Neuronal stem cell (in vitro differentiated cells): ENCODE results near the gene MAPK13.

ENCODE experiments used
- DNase-seq: peaks from one replicate; pipeline ENCODE4 v3.0.0-alpha.2; 2013; ENCODE audit warnings: low spot score
- H2AFZ ChIP-seq: one replicate; pipeline ENCODE4 v1.6.1; 2013; ENCODE audit warnings: mild to moderate bottlenecking, low read length, inconsistent platforms
- H2AK5ac ChIP-seq: 2 replicates; pipeline ENCODE4 v1.6.1; 2013; ENCODE audit warnings: low read depth, mild to moderate bottlenecking, inconsistent platforms, low read length, moderate library complexity, mixed read lengths
- H2BK120ac ChIP-seq: 2 replicates; pipeline ENCODE4 v1.6.1; 2013; ENCODE audit warnings: low read depth, mild to moderate bottlenecking, inconsistent platforms, low read length, moderate library complexity, mixed read lengths
- H2BK12ac ChIP-seq: one replicate; pipeline ENCODE4 v1.6.1; 2013; ENCODE audit warnings: low read length, inconsistent platforms
- H2BK15ac ChIP-seq: 2 replicates; pipeline ENCODE4 v1.6.1; 2013; ENCODE audit warnings: mild to moderate bottlenecking, low read length, inconsistent platforms, mixed read lengths
- H2BK5ac ChIP-seq: one replicate; pipeline ENCODE4 v1.6.1; 2013; ENCODE audit warnings: inconsistent platforms, mild to moderate bottlenecking, low read length, moderate library complexity
- H3K14ac ChIP-seq: one replicate; pipeline ENCODE4 v1.6.1; 2013; ENCODE audit warnings: low read length, inconsistent platforms
- H3K18ac ChIP-seq: 2 replicates; pipeline ENCODE4 v1.6.1; 2013; ENCODE audit warnings: low read length, inconsistent platforms
- H3K23ac ChIP-seq: 2 replicates; pipeline ENCODE4 v1.6.1; 2013; ENCODE audit warnings: low read depth, mild to moderate bottlenecking, mixed read lengths, low read length, inconsistent platforms; ENCODE audit not compliant: poor library complexity
- H3K27ac ChIP-seq: replicated peaks from 3 replicates; pipeline ENCODE4 v1.5.1; 2013; ENCODE audit warnings: low read length, inconsistent platforms
- H3K27me3 ChIP-seq, 3 experiments: 2 replicates each; pipeline ENCODE4 v1.6.1; 2013; ENCODE audit warnings: low read length in 3 of 3, mild to moderate bottlenecking in 2 of 3, inconsistent platforms in 1 of 3, low read depth in 1 of 3, mixed read lengths in 1 of 3, moderate library complexity in 1 of 3; ENCODE audit not compliant: control insufficient read depth in 3 of 3, insufficient read depth in 3 of 3
- H3K36me3 ChIP-seq, 2 donors: replicated peaks in 1 of 2; 2 replicates each; pipeline ENCODE4 v1.6.1; 2013; ENCODE audit warnings: low read length in 2 of 2; ENCODE audit not compliant: control insufficient read depth in 2 of 2, insufficient read depth in 2 of 2
- H3K4ac ChIP-seq: 2 replicates; pipeline ENCODE4 v1.6.1; 2013; ENCODE audit warnings: inconsistent platforms, mild to moderate bottlenecking, low read length, moderate library complexity
- H3K4me1 ChIP-seq, 2 donors: 1 replicate in 1 of 2; 2 replicates in 1 of 2; pipeline ENCODE4 v1.6.1; 2013; ENCODE audit warnings: low read length in 2 of 2, low read depth in 1 of 2; ENCODE audit not compliant: control insufficient read depth in 2 of 2, insufficient read depth in 1 of 2
- H3K4me2 ChIP-seq: one replicate; pipeline ENCODE4 v1.6.1; 2013; ENCODE audit warnings: mild to moderate bottlenecking, low read length, inconsistent platforms; ENCODE audit not compliant: insufficient read depth, poor library complexity, severe bottlenecking
- H3K4me3 ChIP-seq, 2 donors: 2 replicates each; pipeline ENCODE4 v1.5.1; 2013; ENCODE audit warnings: low read length in 2 of 2, mild to moderate bottlenecking in 2 of 2, inconsistent platforms in 1 of 2, moderate library complexity in 1 of 2
- H3K79me1 ChIP-seq: one replicate; pipeline ENCODE4 v1.6.1; 2013; ENCODE audit warnings: low read depth, mild to moderate bottlenecking, inconsistent platforms, low read length, moderate library complexity
- H3K9ac ChIP-seq: one replicate; pipeline ENCODE4 v1.6.1; 2013; ENCODE audit warnings: mild to moderate bottlenecking, low read depth, low read length, inconsistent platforms; ENCODE audit not compliant: poor library complexity
- H3K9me3 ChIP-seq, 2 donors: replicated peaks in 1 of 2; 2 replicates each; pipeline versions ENCODE3 to v1.6.1; 2013; ENCODE audit warnings: low read length in 2 of 2, mild to moderate bottlenecking in 2 of 2, inconsistent platforms in 1 of 2, low read depth in 1 of 2, mixed read lengths in 1 of 2, moderate library complexity in 1 of 2; ENCODE audit not compliant: control insufficient read depth in 2 of 2, insufficient read depth in 1 of 2
- H4K8ac ChIP-seq: one replicate; pipeline ENCODE4 v1.6.1; 2013; ENCODE audit warnings: low read depth, mild to moderate bottlenecking, inconsistent platforms, low read length, moderate library complexity
- H4K91ac ChIP-seq: one replicate; pipeline ENCODE4 v1.6.1; 2013; ENCODE audit warnings: low read length, low read depth, mild to moderate bottlenecking, inconsistent platforms; ENCODE audit not compliant: poor library complexity
- WGBS, 2 donors: extraction: QIAGEN DNeasy Blood & Tissue Kit; methylation state at CpG; one replicate each; pipeline ENCODE4 v1.1.7; 2013; ENCODE audit warnings: missing lambda C conversion rate in 2 of 2, mixed read lengths in 1 of 2; ENCODE audit not compliant: insufficient read length in 2 of 2, insufficient replicate concordance in 1 of 2; ENCODE audit errors: extremely low coverage in 2 of 2; 5-methylcytosine and 5-hydroxymethylcytosine counted together

MAPK13 gene

DNA sequence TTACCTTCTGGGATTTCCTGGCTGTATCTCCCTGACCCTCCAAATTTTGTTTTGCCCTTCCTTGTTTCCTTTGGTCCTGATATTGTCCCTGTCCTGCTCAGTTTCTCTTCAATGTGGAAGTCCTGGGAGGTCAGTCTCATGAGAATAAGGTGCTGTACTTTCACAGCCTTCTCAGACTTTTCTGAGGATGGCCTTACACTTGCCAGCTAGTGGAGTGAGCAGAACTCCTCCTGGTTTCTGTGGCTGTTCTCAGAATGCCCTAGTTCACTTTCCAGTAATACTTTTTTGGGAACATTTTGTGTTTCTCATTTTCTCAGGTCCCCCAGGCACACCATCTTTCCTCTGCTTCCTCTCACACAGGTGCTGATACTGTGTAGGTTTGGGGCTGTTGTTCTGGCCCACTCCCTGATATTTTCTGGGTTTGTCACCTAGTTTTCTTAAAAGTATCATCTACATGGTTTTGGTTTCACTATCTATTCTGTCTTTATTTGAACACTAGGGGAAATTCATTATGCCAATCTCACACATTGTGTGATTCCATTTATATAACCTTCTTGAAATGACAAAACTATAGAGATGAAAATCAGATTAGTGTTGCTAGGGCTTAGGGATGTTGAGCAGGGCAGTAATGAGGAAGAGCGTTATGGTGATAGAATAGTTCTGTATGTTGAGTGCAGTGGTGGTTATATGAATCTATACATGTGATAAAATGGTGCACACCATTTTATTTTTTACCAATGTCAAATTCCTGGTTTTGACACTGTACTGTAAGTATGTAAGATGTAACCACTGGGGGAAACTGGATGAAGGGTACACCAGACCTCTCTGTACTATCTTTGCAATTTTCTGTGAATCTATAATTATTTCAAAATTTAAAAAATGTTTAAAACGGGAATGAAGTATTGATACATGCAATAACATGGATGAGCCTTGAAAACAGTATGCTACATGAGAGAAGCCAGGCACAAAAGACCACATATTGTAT is 39.0 kb downstream of the MAPK13 start:
- H2AK5ac ChIP-seq, result no peak overlapping the region
- no peak for DNase-seq
- H3K18ac ChIP-seq, result no peak overlapping the region
- H2BK15ac ChIP-seq, result no peak overlapping the region
- no peaks in the 10 kb centered on the region for H3K27me3 ChIP-seq
- H4K91ac ChIP-seq, result no peak overlapping the region
- H3K9me3 ChIP-seq, result no peaks in the 10 kb centered on the region
- H4K8ac ChIP-seq, result no peak overlapping the region
- no peak overlapping the region for H3K4me2 ChIP-seq
- no peak overlapping the region for H3K27ac ChIP-seq
- H3K36me3 ChIP-seq, result no peaks in the 10 kb centered on the region
- H3K23ac ChIP-seq, result no peak overlapping the region
- H3K14ac ChIP-seq, result no peak overlapping the region
- H3K79me1 ChIP-seq, result no peaks in the 10 kb centered on the region
- WGBS, 2 donors, result 100% methylated on average over 1 of the region's 2 CpGs; no CpG with 5 or more reads in 1 of the 2 donors
- H2BK120ac ChIP-seq, result no peak overlapping the region
- no peak overlapping the region for H3K4ac ChIP-seq
- no peak overlapping the region for H3K4me3 ChIP-seq
- H2BK5ac ChIP-seq, result no peak overlapping the region
- H2BK12ac ChIP-seq, result no peak overlapping the region
- no peak overlapping the region for H2AFZ ChIP-seq
- H3K9ac ChIP-seq, result no peak overlapping the region
- H3K4me1 ChIP-seq, result no peaks in the 10 kb centered on the region

DNA sequence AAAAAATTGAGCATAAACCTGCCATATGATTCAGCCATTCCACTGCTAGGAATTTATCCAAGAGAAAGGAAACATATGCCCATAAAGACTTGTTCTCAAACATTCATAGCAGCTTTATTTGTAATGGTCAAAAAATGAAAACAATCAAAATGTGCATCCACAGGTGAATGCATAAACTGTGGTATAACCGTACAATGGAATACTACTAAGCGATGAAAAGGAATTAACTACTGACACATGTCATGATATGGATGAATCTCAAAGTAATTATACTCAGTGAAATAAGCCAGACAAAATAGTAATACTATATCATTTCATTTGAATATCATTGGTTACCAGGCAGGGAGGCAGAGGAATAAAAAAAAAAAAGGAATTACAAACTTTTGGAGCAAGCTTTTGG is 40.4 kb downstream of the MAPK13 start:
- H3K14ac ChIP-seq, result no peak overlapping the region
- H3K4me2 ChIP-seq, result no peak overlapping the region
- WGBS, 2 donors, result no CpG with 5 or more reads among the region's 2 CpGs
- no peak overlapping the region for H4K8ac ChIP-seq
- H2AFZ ChIP-seq, result no peak overlapping the region
- no peaks in the 10 kb centered on the region for H3K36me3 ChIP-seq
- no peaks in the 10 kb centered on the region for H3K27me3 ChIP-seq
- no peak overlapping the region for H4K91ac ChIP-seq
- H3K23ac ChIP-seq, result no peak overlapping the region
- no peak for DNase-seq
- no peaks in the 10 kb centered on the region for H3K9me3 ChIP-seq
- no peak overlapping the region for H2BK15ac ChIP-seq
- no peak overlapping the region for H3K27ac ChIP-seq
- H3K79me1 ChIP-seq, result no peaks in the 10 kb centered on the region
- H2BK5ac ChIP-seq, result no peak overlapping the region
- H3K9ac ChIP-seq, result no peak overlapping the region
- H2BK12ac ChIP-seq, result no peak overlapping the region
- H3K18ac ChIP-seq, result no peak overlapping the region
- H3K4me3 ChIP-seq, result no peak overlapping the region
- no peak overlapping the region for H3K4ac ChIP-seq
- H2AK5ac ChIP-seq, result no peak overlapping the region
- no peak overlapping the region for H2BK120ac ChIP-seq
- H3K4me1 ChIP-seq, result no peaks in the 10 kb centered on the region

DNA sequence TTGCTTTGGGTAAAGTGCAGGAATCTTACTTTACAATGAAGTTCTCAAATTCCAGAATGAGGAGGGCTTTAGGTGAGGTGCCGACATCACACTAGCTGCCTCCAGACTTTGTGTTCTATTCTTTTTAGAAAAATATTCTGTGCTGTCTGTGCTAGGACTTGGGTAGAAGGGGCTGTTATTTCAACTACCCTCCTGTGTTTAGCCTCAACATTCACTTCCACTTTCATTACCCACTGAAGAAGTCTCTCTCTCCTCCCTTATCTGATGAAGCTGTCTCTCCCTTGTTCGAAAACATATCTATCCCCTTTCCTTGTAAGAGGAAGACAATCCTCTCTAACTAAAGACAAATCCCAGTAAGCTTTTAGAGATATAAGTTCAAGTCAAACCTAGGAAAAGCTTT is 41.3 kb downstream of the MAPK13 start:
- no peak overlapping the region for H2AFZ ChIP-seq
- no peak overlapping the region for H3K4ac ChIP-seq
- H3K9ac ChIP-seq, result no peak overlapping the region
- H2AK5ac ChIP-seq, result no peak overlapping the region
- H3K4me3 ChIP-seq, result no peak overlapping the region
- no CpG with 5 or more reads among the region's 2 CpGs for WGBS, 2 donors
- H3K36me3 ChIP-seq, result no peaks in the 10 kb centered on the region
- no peak overlapping the region for H2BK12ac ChIP-seq
- H3K27me3 ChIP-seq, result no peaks in the 10 kb centered on the region
- no peak overlapping the region for H3K4me2 ChIP-seq
- DNase-seq, result no peak
- no peak overlapping the region for H2BK5ac ChIP-seq
- no peak overlapping the region for H2BK15ac ChIP-seq
- H3K14ac ChIP-seq, result no peak overlapping the region
- H4K8ac ChIP-seq, result no peak overlapping the region
- H3K23ac ChIP-seq, result no peak overlapping the region
- no peak overlapping the region for H2BK120ac ChIP-seq
- no peaks in the 10 kb centered on the region for H3K4me1 ChIP-seq
- no peaks in the 10 kb centered on the region for H3K79me1 ChIP-seq
- H3K18ac ChIP-seq, result no peak overlapping the region
- no peak overlapping the region for H4K91ac ChIP-seq
- H3K9me3 ChIP-seq, result no peaks in the 10 kb centered on the region
- no peak overlapping the region for H3K27ac ChIP-seq

- Histone ChIP-seq H3K23ac (no peak overlapping the region), H3K27ac (no peak overlapping the region), H3K14ac (no peak overlapping the region), H3K4me2 (no peak overlapping the region), H2BK5ac (no peak overlapping the region), H3K27me3 (no peaks in the 10 kb centered on the region), H2AK5ac (no peak overlapping the region), H3K9ac (no peak overlapping the region), H3K4ac (no peak overlapping the region), H3K4me1 (no peaks in the 10 kb centered on the region), H2BK120ac (no peak overlapping the region), H3K4me3 (no peak overlapping the region), H2BK15ac (no peak overlapping the region), H4K91ac (no peak overlapping the region), H3K36me3 (peaks cover 0 to 2% of the 10 kb centered on the region in 2 donors), H3K9me3 (peaks cover 5 to 8% of the 10 kb centered on the region in 2 donors), H2BK12ac (no peak overlapping the region), H4K8ac (no peak overlapping the region), H3K79me1 (no peaks in the 10 kb centered on the region), H3K18ac (no peak overlapping the region), H2AFZ (no peak overlapping the region)
- no peak for DNase-seq
Measured at GRCh38 chr6:36177166-36177565, 46.9 kb downstream of the MAPK13 start.
